Measurements from ENCODE around the gene PCDH15. TPM values are rescaled to one million over a fixed set of nuclear protein-coding genes. Genes with fewer than 3 reads are reported as not detected.

Gene PCDH15
- total RNA-seq, 4 donors from 2014 or later, result not detected

GRCh38 chr10:53894145-53894544, 906.9 kb downstream of the PCDH15 start:
- no peak for TF ChIP-seq CTCF (IDR thresholded peaks at IDR 0.05)
- no peak for TF ChIP-seq POLR2A (IDR thresholded peaks at IDR 0.05)
- no peak for DNase-seq
- Histone ChIP-seq H3K4me1 (no peaks in the 10 kb centered on the region), H3K9me3 (no peaks in the 10 kb centered on the region), H3K4me3 (no peak overlapping the region), H3K27me3 (no peaks in the 10 kb centered on the region), H3K27ac (no peak overlapping the region), H3K36me3 (no peaks in the 10 kb centered on the region)
- intact Hi-C loops (cut with DNase I), result no loop called here
- 50 to 56% methylated on average over 5 of the region's 5 CpGs for WGBS, 2 donors

- H3K9me3 ChIP-seq, result no peaks in the 10 kb centered on the region
- TF ChIP-seq CTCF (IDR thresholded peaks at IDR 0.05), result no peak
- TF ChIP-seq POLR2A (IDR thresholded peaks at IDR 0.05), result no peak
- no peak for DNase-seq
- H3K36me3 ChIP-seq, result no peaks in the 10 kb centered on the region
- no peaks in the 10 kb centered on the region for H3K27me3 ChIP-seq
- H3K27ac ChIP-seq, result no peak overlapping the region
- no peak overlapping the region for H3K4me3 ChIP-seq
- WGBS, 2 donors, result 84 to 92% methylated on average over 1 of the region's 1 CpG
- intact Hi-C loops (cut with DNase I), result no loop called here
- H3K4me1 ChIP-seq, result no peaks in the 10 kb centered on the region
Observed at GRCh38 chr10:53893061-53893460, 908.0 kb downstream of the PCDH15 start.

DNA sequence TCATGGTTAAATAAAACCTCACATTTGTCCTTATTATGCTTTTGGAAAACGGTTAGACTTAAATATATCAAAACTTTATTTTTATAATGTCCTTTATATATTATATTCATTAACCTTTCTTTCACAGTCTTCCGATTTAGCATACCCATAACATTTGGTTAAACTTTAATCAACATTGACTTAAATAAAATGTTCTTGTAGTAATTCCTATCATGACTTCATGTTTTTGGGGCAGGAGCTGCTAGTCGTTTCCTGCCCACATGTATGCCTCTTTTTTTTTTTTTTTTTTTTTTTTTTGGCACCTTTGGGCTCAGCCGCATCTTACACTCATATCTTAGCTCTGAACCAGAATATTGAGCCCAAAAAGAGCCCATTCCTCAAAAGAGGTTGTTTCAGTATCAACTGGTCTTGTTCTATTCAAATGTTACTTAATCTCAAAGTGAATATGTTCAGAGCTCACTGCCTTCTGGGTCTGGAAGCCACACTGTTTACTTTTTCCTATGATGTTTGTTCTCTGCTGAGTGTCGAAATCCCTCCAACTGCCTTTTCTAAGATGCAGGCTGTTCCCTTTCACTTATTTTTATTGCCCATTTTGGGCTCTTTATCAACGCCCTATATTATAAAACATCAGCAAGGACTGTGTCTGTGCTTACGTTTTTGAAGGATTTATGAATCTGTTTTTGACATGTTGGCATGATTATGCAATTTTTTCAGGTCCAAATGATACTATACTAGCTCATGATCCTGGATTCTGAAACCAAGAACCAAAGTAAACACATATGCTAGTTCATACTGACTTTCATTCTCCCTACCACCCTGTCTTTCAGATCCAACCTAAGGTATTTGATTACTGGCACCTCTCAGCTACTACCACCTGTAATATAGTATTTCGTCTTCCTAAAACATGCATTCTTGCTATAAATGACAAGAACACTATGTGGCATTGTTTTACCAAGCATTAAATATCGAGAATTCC, 914.4 kb downstream of the PCDH15 start:
- WGBS, 2 donors, result 36 to 47% methylated on average over 9 of the region's 9 CpGs
- TF ChIP-seq POLR2A (IDR thresholded peaks at IDR 0.05) (no peak), CTCF (IDR thresholded peaks at IDR 0.05) (no peak)
- H3K36me3 ChIP-seq, result no peaks in the 10 kb centered on the region
- H3K27me3 ChIP-seq, result no peaks in the 10 kb centered on the region
- intact Hi-C loops (cut with DNase I), result no loop called here
- no peaks in the 10 kb centered on the region for H3K9me3 ChIP-seq
- peak overlapping the region in 1 of 4 donors; percentile 39 for H3K27ac ChIP-seq
- DNase-seq, result no peak
- H3K4me3 ChIP-seq, result no peak overlapping the region
- H3K4me1 ChIP-seq, result peaks cover 0 to 4% (median 0%) of the 10 kb centered on the region in 3 donors

GRCh38 chr10:53864846-53865245, 936.2 kb downstream of the PCDH15 start:
- H3K27me3 ChIP-seq, result no peaks in the 10 kb centered on the region
- intact Hi-C loops (cut with DNase I), result no loop called here
- H3K9me3 ChIP-seq, result no peaks in the 10 kb centered on the region
- 81% methylated on average over 4 of the region's 4 CpGs for WGBS, 2 donors
- no peak for DNase-seq
- H3K27ac ChIP-seq, result no peak overlapping the region
- no peak overlapping the region for H3K4me3 ChIP-seq
- H3K36me3 ChIP-seq, result no peaks in the 10 kb centered on the region
- no peak for TF ChIP-seq POLR2A (IDR thresholded peaks at IDR 0.05)
- TF ChIP-seq CTCF (IDR thresholded peaks at IDR 0.05), result no peak
- H3K4me1 ChIP-seq, result no peaks in the 10 kb centered on the region

DNA sequence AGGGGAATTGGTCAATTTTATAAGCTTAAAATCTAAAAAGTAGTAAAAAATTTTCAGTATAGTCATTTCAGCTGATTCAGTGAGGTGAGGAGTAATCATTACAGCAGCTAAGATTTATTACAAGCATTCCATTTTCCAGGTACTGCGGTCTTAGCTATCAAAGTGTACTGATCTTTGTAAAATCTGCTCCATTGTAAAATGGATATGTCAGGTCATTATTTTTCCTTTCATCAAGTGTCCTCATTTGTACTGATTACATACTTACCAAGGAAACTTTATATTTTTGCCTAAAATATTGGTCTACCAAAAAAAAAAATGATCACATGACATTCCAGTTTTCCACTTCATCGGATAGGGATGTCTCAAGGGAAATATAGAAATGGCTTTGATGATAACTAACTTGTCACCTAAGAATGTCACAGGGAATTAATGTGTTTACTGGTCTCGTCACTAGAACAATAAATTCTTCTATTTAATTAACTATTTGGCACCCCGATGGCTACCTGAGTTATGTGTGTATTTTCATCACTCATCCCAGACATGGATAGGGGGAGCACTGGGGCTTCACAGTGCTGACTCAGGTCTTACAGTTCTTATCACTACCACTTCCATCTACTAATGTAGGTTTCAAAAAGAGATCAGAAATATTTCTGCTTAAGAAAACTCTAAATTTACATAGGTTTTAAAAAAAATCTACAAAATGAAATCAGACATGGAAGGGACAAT, 948.4 kb downstream of the PCDH15 start:
- H3K27me3 ChIP-seq, result no peaks in the 10 kb centered on the region
- no peaks in the 10 kb centered on the region for H3K4me1 ChIP-seq
- WGBS, 2 donors, result 60 to 71% methylated on average over 4 of the region's 4 CpGs
- DNase-seq, result no peak
- H3K9me3 ChIP-seq, result no peaks in the 10 kb centered on the region
- TF ChIP-seq CTCF (IDR thresholded peaks at IDR 0.05) (no peak), POLR2A (IDR thresholded peaks at IDR 0.05) (no peak)
- H3K27ac ChIP-seq, result no peak overlapping the region
- H3K36me3 ChIP-seq, result no peaks in the 10 kb centered on the region
- no peak overlapping the region for H3K4me3 ChIP-seq
- intact Hi-C loops (cut with DNase I), result no loop called here

Data from esophagus squamous epithelium (tissue), 5 donors.